ENCODE measurements around the gene RAB17.

GRCh38 chr2:237538001-237538720, 52.4 kb downstream of the RAB17 start:
- TF ChIP-seq POLR2A (IDR thresholded peaks at IDR 0.05) (no peak), CTCF (IDR thresholded peaks at IDR 0.05) (no peak)

Measured in thyroid gland (tissue), 4 donors.